G401 (cell line): ENCODE measurements around the gene STX1B. TPM values are rescaled to one million over a fixed set of nuclear protein-coding genes. Genes with fewer than 3 reads are reported as not detected.

ENCODE experiments used
- DNase-seq: peaks from one replicate; pipeline ENCODE4 v3.0.0-alpha.2; 2015; ENCODE audit warnings: low spot score
- in situ Hi-C: cut with HindIII; loops from 2 replicates; pipeline ENCODE4 v1.10.0; 2016; ENCODE audit warnings: low sequenced_read_pairs, mixed read lengths
- total RNA-seq: library from RNA; depleted of rRNA; stranded (reverse); fragments of >200 nt; shearing (Covaris generic); gene quantifications from 2 replicates; pipeline ENCODE4 v1.2.3, GENCODE V29; 2014

The STX1B gene
- total RNA-seq, 1 experiment from 2014 or later = 0.37 TPM

DNA sequence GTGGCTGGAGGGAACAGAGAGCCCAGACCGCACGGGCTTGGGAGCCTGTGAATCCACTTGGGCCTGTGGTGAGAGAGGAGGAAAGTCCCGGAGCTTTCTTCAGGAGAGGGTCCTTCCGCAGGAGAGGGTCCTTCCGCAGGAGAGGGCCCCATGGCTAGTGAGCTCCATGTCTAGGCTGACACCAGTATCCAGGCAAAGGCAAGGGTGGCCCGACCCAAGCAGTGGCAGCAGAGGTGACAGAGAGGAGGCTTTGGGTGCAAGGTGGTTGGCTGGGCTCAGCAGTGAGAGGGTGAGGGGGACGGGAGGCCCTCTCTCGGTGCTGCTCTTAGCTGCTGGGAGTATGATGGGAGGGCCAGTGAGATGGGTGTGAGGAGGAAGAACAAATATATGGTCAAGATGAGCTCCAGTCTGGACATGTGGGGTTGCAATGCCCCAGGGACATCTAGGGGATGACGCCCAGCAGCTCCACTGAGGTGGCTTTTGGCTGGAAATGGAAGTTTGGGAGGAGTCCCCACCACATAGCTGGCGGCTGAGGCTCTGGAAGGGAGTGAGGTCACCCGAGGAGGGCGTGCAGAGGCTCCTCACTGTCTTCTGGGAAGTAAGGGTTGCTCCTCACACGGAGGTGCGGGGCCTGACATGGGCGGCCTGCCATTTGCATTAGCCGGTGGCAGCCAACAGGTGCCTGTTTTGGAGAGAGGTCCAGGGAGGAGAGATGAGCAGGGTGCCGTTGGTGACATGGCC is 27.7 kb downstream of the STX1B start:
- in situ Hi-C loops = no loop called here

DNA sequence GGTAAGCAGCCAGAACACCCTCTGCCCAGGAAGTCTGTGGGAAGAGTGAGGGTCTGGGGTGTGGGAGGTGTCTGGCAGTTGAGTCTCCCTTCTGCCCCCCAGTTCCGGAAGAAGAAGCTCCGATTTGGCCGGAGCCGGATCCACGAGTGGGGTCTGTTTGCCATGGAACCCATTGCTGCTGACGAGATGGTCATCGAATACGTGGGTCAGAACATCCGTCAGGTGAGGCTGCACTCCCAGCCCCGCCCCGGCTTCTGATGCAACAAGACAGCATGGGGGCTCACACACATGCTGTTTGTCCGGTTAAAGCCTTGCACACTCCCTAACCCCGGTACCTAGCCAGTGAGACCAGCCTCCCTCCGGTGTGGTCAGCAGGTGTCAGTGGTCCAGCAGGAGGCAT is 29.5 kb downstream of the STX1B start:
- DNase-seq = no peak
- in situ Hi-C loops = no loop called here

More for the DNA sequence above, 27.7 kb downstream of the STX1B start:
- DNase-seq = no peak

DNA sequence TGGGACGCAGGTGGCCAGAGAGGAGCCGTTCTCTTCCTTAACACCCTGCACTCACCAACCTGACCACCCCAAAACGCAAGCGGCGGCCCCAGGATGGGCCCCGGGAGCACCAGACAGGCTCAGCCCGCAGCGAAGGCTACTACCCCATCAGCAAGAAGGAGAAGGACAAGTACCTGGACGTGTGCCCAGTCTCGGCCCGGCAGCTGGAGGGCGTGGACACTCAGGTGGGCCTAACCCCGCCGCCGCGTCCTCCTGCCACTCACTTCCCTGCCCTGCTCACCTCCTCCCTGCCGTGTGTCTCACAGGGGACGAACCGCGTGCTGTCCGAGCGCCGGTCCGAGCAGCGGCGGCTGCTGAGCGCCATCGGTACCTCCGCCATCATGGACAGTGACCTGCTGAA is 30.0 kb downstream of the STX1B start:
- in situ Hi-C loops = no loop called here
- DNase-seq = no peak

DNA sequence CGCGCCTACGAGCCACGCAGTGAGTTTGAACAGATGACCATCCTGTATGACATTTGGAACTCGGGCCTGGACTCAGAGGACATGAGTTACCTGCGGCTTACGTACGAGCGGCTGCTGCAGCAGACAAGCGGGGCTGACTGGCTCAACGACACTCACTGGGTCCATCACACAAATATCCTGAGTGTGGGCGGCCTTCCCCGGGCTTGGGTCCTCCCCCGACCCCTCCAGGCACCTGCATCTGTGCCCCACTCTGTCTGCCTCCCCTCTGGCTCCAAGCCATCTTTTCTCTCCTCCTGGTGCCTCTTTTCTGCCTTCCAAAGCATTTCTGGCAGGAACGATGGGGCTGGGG is 30.4 kb downstream of the STX1B start:
- in situ Hi-C loops = no loop called here
- no peak for DNase-seq

DNA sequence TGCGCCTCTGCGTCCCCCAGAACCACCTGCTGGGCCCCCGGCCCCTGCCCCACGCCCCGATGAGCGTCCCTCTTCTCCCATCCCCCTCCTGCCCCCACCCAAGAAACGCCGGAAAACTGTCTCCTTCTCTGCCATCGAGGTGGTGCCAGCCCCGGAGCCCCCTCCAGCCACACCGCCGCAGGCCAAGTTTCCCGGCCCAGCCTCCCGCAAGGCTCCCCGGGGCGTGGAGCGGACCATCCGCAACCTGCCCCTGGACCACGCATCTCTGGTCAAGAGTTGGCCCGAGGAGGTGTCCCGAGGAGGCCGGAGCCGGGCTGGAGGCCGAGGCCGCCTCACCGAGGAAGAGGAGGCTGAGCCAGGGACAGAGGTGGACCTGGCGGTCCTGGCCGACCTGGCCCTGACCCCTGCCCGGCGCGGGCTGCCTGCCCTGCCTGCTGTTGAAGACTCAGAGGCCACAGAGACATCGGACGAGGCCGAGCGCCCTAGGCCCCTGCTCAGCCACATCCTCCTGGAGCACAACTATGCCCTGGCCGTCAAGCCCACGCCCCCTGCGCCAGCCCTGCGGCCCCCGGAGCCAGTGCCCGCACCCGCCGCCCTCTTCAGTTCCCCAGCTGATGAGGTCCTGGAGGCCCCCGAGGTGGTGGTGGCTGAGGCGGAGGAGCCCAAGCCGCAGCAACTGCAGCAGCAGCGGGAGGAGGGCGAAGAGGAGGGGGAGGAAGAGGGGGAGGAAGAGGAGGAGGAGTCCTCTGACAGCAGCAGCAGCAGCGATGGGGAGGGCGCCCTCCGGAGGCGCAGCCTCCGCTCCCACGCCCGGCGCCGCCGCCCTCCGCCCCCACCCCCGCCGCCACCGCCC is 31.0 kb downstream of the STX1B start:
- no peak for DNase-seq
- in situ Hi-C loops = no loop called here

DNA sequence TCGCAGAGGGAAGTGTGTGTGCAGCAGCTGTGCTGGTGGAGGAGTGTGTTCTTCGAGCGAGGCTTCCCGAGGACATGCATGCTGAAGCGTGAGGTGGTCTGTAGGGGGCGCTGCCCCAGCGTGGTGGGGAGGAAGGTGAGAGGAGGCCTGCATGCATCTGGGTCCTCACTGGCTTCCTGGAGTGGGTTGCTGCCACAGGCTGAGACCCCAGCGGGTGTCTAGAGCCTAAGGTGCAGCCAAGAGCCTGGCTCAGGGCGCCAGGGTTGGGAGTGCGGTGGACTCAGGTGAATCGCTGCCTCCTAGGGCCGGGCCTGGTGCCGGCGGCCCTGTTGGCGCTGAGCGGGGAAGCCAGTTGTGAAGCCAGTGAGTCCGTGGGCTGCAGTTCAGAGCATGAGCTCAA is 32.9 kb downstream of the STX1B start:
- in situ Hi-C loops = no loop called here

DNA sequence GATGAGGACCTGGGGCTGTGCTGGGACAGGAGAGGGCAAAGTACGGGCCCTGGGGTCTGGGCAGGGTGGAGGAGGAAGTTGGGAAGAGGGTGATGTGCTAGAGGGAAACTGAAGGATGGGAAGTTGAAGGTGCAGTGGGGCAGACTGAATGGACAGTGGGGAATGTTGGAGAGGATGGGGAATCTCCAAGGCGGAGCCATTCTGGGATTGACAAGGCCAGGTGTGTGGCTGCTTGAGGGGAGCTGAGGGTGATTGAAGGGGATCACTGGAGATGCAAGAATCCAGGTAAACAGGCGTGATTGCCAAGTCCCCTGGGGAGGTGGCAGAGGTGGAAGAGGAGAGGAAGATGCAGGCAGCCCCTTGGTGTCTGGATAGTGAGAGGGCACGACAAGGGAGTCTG is 34.0 kb downstream of the STX1B start:
- in situ Hi-C loops = no loop called here
- DNase-seq = no peak

More for the DNA sequence above, 32.9 kb downstream of the STX1B start:
- DNase-seq = no peak

DNA sequence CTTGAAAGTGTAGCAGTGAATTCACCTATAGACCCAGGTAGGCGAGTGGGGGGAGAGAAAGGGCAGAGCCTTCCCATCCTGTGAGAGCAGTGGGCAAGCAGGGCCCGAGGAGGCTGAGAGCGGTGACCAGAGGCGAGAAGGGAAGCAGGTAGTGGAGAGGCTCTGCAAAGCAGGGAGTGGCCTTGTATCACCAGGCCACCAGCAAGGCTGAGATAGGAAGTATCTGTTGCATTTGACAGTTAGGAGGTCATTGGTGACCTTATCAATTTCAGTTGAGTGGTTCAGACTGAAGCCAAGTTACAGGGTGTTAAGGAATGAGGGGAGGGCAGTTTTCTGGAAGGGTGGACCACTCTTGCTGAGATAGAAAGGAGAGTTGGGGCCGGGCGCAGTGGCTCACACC is 36.1 kb downstream of the STX1B start:
- in situ Hi-C loops = no loop called here
- no peak for DNase-seq

DNA sequence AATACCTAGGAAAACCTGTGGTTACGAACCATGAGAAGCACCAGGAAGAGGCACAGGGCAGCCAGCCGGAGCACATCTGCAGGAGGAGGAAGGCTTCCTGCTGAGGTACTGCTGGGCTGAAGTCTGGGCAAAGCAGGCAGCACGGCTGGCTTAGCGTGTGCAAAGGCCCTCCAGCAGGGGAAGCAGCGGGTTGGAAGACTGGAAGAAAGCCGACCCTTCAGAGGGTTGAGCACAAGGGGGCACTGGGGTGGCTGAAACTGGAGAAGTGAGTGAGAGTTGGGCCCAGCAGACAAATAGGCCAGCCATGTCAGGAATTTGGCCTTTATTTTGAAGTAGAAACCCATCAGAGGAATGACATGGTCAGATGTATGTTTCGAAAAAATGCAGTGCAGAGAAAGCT is 37.6 kb downstream of the STX1B start:
- no peak for DNase-seq
- in situ Hi-C loops = no loop called here

DNA sequence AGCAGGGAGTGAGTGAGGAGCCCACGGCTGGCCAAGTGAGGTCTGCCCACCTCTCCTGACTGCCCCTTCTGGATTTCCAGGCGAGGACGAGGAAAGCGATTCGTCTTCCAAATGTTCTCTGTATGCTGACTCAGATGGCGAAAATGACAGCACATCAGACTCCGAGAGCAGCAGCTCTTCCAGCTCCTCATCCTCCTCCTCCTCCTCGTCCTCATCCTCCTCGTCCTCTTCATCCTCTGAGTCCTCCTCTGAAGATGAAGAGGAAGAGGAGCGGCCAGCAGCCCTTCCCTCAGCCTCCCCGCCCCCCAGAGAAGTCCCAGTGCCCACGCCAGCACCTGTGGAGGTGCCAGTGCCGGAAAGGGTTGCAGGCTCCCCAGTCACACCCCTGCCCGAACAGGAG is 39.1 kb downstream of the STX1B start:
- no peak for DNase-seq
- in situ Hi-C loops = no loop called here

DNA sequence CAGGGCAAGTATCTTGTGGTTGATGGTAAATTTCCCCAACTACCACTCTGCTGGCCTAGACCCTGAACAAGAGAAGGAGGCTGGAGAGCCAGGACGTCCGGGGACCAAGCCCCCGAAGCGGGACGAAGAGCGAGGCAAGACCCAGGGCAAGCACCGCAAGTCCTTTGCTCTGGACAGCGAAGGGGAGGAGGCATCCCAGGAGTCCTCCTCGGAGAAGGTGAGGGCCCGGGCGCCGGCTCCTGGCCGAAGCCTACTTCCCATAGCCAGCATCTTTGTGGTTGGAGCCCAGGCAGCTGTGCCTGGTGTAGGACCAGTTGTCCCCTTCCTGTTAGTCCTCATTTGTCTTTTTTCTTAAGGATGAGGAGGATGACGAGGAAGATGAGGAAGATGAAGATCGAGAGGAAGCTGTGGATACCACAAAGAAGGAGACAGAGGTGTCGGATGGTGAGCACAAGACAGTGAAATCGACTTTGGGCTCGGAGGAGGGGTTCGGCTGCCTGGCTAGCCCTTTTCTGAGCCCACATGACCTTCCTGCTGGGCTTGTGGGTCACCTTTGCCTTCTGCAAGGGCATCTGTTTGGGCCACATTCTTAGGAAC is 41.1 kb downstream of the STX1B start:
- in situ Hi-C loops = no loop called here
- DNase-seq = no peak

DNA sequence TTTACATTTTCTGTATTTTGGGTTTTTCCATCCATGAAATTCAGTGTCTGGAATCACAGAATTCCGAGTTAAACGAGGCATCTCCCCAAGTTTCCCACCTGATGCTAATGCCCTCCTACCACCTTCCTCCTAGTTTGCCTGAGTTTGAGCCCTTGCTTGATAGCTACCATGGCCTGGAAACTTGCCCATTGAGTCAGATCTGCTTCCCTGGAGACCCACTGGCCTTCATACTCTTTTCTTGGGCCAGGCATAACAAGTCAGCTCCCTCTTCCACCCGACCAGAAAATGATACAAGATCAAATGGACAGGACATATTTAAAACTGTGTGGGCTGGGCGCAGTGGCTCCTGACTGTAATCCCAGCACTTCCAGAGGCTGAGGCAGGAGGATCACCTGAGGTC is 42.6 kb downstream of the STX1B start:
- in situ Hi-C loops = no loop called here
- DNase-seq = no peak

DNA sequence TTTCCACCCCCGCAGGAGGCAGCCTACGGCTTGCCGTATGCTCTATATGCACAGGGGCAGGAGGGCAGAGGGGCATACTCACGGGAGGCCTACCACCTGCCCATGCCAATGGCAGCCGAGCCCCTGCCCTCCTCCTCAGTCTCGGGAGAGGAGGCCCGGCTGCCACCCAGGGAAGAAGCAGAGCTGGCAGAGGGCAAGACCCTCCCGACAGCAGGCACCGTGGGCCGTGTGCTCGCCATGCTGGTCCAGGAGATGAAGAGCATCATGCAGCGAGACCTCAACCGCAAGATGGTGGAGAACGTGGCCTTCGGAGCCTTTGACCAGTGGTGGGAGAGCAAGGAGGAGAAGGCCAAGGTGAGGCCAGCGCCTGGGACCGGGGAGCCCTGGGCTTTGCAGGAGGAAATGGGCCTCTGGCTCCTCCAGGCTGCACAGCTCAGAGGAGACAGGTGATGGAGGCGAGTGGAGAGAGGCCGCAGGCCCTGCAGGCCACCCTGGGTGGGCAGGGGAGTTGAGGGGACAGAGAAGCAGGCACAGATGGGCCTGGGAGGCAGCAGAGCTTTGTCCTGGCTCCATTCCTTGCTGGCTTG is 44.3 kb downstream of the STX1B start:
- in situ Hi-C loops = no loop called here
- no peak for DNase-seq

DNA sequence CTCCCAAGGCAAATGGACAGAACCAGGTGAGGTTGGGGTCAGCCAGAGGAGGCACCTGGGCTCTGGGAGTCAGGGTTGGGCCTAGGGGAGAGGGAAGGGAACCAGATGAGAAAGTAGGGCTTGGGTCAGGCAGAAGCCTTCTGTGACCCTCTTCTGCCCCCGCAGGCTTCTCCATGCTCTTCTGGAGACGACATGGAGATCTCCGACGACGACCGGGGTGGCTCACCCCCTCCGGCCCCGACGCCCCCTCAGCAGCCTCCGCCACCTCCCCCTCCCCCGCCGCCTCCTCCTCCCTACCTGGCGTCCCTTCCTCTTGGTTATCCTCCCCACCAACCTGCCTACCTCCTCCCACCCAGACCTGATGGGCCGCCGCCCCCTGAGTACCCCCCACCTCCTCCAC is 45.0 kb downstream of the STX1B start:
- in situ Hi-C loops = no loop called here
- no peak for DNase-seq

DNA sequence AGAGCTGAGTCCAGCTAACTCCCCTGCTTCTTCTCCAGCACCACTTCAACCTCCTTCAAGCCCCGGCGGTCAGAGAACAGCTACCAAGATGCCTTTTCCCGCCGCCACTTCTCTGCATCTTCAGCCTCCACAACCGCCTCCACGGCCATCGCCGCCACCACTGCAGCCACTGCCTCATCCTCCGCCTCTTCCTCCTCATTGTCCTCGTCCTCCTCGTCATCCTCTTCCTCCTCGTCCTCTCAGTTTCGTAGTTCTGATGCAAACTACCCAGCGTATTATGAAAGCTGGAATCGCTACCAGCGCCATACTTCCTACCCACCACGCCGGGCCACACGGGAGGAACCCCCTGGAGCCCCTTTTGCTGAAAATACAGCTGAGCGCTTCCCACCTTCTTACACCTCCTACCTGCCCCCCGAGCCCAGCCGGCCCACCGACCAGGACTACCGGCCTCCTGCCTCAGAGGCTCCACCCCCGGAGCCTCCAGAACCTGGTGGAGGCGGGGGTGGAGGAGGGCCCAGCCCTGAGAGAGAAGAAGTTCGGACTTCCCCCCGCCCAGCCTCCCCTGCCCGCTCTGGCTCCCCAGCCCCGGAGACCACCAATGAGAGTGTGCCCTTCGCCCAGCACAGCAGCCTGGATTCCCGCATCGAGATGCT is 45.7 kb downstream of the STX1B start:
- in situ Hi-C loops = no loop called here
- DNase-seq = no peak

DNA sequence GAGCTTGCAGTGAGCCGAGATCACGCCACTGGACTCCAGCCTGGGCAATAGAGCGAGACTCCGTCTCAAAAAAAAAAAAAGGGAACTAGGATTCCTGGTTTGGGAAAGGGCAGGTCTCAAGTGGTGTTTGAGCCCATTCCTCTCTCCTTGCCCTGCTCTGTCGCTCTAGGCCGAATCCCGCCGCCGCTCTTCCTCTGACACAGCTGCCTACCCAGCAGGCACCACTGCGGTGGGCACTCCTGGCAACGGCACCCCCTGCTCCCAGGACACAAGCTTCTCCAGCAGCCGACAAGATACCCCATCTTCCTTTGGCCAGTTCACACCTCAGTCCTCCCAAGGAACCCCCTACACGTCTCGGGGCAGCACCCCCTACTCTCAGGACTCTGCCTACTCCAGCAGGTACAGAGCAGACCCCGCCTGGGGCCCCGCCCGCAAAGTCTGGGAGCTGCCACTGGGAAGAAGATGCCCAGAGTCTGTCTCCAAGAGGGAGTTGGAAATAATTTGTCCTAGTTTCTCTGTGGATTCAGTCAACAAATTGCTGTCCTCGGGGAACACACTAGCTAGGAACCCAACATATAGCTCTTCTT is 46.4 kb downstream of the STX1B start:
- in situ Hi-C loops = no loop called here
- DNase-seq = no peak

DNA sequence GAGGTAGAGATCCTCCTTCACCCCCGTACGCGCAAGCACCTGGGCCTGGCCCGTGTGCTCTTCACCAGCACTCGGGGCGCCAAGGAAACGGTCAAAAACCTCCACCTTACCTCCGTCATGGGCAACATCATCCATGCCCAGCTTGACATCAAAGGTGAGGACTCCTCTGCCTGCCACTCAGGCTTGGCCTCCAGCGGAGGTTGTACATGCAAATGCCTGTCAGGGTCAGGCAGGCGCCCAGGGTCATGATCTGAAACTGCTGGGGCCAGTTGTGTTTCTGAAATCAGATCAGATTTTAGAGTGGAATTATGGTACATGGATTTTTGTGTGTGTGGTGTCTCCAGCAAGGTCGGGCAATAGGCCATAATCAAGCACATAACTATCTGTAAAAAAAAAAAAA is 49.1 kb downstream of the STX1B start:
- DNase-seq = no peak
- in situ Hi-C loops = no loop called here

DNA sequence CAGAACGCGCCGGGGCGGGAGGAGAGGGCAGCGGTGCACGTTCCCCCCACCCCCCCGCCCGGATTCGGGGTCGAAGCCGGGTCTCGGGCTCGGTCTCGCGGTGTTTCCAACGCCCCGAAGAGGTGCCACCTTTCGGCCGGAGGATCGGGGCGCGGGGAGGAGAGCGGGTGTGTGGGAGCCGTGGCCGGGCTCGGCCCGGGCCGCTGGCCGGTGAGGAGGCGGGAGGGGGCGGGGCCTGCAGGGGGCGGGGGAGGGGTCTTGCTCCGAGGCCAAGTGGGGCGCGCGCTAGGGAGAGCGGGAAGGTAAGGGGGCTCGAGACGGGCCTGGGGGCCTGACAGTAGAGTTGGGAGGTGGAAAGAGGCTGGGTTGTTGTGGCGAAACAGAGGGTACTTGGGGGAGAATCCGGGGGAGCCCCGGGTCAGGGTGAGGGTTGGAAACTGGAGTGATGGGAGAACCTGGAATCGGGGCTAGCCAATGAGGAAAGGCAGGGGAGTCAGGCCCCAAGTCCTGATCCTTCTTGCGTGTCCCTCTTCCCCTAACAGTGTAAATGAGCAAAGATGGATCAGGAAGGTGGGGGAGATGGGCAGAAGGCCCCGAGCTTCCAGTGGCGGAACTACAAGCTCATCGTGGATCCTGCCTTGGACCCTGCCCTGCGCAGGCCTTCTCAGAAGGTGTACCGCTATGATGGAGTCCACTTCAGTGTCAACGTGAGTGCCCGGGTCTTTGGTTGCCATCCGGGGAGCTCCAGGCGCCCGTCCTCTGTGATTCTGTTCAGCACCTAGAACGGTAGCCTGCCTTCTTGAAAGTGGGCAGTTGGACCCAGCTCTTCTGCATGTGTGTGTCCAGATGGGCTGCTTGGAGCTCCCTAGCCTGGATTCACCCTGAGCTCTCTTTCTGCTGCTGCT is 52.0 kb downstream of the STX1B start:
- in situ Hi-C loops = no loop called here
- DNase-seq = peak; percentile 25
